Stimulated activated CD4-positive, alpha-beta T cell treated with anti-CD3 and anti-CD28 coated beads, Interleukin-1b, Interleukin-23, amount 100 ng/mL, for 24 hours (primary cell): ENCODE results near the gene HOXA9.

ENCODE experiments used
- DNase-seq, 4 experiments: peaks; one replicate each; pipeline ENCODE4 v3.0.0-alpha.2; 2020; ENCODE audit warnings: low read depth in 4 of 4, low spot score in 1 of 4

Gene HOXA9

GRCh38 chr7:27177795-27178320 is 12.5 kb upstream of the HOXA9 start:
- DNase-seq: no peak

GRCh38 chr7:27176962-27177794 is 11.8 kb upstream of the HOXA9 start:
- no peak for DNase-seq

- no peak for DNase-seq
These were observed 11.1 kb upstream of the HOXA9 start for GRCh38 chr7:27176524-27176845.

GRCh38 chr7:27175626-27176523 is 10.5 kb upstream of the HOXA9 start:
- no peak for DNase-seq

GRCh38 chr7:27174874-27175625 is 9.7 kb upstream of the HOXA9 start:
- DNase-seq: no peak

- DNase-seq: no peak
These were observed 8.9 kb upstream of the HOXA9 start, which contains the start of gene HOXA10 for GRCh38 chr7:27173956-27174873. Gene HOXA10, minus strand, starts transcription at chr7:27174320. Its CDS starts 14 bp downstream, at chr7:27174306.

GRCh38 chr7:27173511-27173955 is 8.2 kb upstream of the HOXA9 start:
- DNase-seq: no peak

- no peak for DNase-seq
These were observed 7.6 kb upstream of the HOXA9 start for GRCh38 chr7:27172823-27173510.

GRCh38 chr7:27172315-27172774 is 7.0 kb upstream of the HOXA9 start:
- no peak for DNase-seq

GRCh38 chr7:27171637-27172314 is 6.4 kb upstream of the HOXA9 start:
- DNase-seq: no peak

GRCh38 chr7:27171325-27171636 is 5.9 kb upstream of the HOXA9 start:
- no peak for DNase-seq

GRCh38 chr7:27170426-27171324 is 5.3 kb upstream of the HOXA9 start:
- DNase-seq: no peak

GRCh38 chr7:27169658-27170425 is 4.5 kb upstream of the HOXA9 start:
- no peak for DNase-seq

GRCh38 chr7:27168265-27168947 is 3.1 kb upstream of the HOXA9 start:
- no peak for DNase-seq

GRCh38 chr7:27167916-27168264 is 2.6 kb upstream of the HOXA9 start:
- no peak for DNase-seq
